ENCODE results near the gene NRL. TPM values are rescaled to one million over a fixed set of nuclear protein-coding genes. Genes with fewer than 3 reads are reported as not detected.

The NRL gene
- total RNA-seq, 1 donor from 2014 or later = 2.0 TPM

DNA sequence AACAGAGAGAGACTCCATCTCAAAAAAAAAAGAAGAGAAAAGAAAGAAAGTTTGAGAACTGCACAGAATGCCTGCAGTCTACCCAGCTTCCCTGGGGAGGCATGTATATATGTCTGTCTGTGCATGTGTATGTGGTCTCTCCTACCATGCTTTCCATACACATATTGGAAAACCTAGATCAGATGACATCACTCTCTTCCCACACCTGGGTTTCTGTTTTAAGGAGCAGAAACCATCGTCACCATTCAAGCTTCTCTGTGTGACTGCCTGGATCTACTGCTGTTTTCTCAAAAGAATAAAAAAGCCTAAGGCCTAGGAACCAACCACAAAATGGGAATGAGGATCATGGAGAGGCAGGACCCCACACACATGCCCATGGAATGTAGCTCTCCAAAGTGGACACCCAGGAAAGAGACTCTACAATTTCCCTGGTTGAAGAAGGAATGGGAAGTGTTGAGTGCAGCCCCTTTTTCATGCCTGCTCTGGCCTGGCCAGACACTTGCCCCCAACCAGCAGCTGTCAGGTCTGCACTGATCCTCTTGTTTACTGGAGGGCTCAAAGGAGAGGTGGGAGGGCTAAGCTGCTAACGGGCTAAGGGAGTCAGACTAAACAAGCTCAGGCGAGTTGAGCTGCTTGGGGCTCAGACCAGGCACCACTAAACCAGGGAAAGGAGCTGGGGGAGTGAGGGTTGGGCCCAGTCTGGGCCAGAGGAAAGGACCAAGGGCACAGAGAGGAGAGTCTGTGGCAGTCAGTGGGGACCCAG lies 28.4 kb downstream of the NRL start:
- H3K4me3 ChIP-seq = no peak overlapping the region
- DNase-seq (no peak), ATAC-seq (no peak)
- TF ChIP-seq, protein P1, sequence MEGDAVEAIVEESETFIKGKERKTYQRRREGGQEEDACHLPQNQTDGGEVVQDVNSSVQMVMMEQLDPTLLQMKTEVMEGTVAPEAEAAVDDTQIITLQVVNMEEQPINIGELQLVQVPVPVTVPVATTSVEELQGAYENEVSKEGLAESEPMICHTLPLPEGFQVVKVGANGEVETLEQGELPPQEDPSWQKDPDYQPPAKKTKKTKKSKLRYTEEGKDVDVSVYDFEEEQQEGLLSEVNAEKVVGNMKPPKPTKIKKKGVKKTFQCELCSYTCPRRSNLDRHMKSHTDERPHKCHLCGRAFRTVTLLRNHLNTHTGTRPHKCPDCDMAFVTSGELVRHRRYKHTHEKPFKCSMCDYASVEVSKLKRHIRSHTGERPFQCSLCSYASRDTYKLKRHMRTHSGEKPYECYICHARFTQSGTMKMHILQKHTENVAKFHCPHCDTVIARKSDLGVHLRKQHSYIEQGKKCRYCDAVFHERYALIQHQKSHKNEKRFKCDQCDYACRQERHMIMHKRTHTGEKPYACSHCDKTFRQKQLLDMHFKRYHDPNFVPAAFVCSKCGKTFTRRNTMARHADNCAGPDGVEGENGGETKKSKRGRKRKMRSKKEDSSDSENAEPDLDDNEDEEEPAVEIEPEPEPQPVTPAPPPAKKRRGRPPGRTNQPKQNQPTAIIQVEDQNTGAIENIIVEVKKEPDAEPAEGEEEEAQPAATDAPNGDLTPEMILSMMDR (IDR thresholded peaks at IDR 0.05) = no peak
- H3K36me3 ChIP-seq = no peaks in the 10 kb centered on the region
- peaks cover 6% of the 10 kb centered on the region for H3K4me1 ChIP-seq
- intact Hi-C loops (cut with DNase I) = no loop called here
- no peak overlapping the region for H3K27ac ChIP-seq
- peaks cover 7% of the 10 kb centered on the region for H3K27me3 ChIP-seq (ENCODE audit: low read depth)
- no peaks in the 10 kb centered on the region for H3K9me3 ChIP-seq

DNA sequence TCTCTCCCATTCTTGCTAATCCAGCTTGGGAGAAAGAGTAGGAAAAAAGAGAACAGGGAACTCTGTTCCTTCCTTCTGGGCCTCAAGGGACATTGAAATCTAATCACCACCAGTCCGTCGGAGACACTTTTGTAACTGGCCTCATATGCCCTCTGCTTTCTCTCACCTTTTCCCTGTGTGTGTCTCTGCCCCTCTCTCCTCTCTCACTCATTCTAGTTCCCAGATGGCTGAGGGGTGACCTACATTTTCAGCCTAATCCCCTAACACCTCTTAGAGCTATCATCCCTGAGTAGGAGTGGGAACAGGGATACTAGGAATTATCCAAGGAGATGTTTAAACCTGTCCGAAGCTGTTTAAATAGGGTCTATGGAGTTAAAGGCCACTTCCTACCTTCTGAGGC lies 29.5 kb downstream of the NRL start:
- peaks cover 14% of the 10 kb centered on the region for H3K4me1 ChIP-seq
- TF ChIP-seq, protein P1 (IDR thresholded peaks at IDR 0.05) = no peak
- H3K36me3 ChIP-seq = no peaks in the 10 kb centered on the region
- intact Hi-C loops (cut with DNase I) = no loop called here
- no peak overlapping the region for H3K4me3 ChIP-seq
- DNase-seq (no peak), ATAC-seq (no peak)
- no peaks in the 10 kb centered on the region for H3K9me3 ChIP-seq
- no peak overlapping the region for H3K27ac ChIP-seq
- peaks cover 16% of the 10 kb centered on the region for H3K27me3 ChIP-seq (ENCODE audit: low read depth)

DNA sequence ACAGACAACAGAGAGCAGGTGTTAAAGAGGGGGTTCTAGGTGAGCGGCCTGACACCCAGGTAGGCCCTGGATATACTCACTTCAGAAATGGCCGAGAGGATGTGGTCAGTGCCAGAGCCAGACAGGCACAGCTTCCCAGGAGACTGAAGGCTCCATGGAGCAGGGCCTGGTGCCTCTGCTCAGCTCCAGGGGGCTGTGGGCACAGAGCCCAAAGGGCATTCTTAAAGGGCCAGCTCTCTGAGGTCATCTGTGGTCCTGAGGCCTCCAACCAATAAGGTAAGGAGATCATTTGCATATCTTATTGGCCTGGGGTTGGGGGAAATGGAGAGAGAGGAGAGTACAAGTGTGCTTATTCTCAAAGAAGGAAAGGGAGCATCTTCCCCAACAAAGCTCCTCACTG lies 30.3 kb downstream of the NRL start:
- Histone ChIP-seq H3K4me1 (peaks cover 14% of the 10 kb centered on the region), H3K36me3 (no peaks in the 10 kb centered on the region), H3K9me3 (no peaks in the 10 kb centered on the region), H3K27me3 (ENCODE audit: low read depth) (peaks cover 23% of the 10 kb centered on the region), H3K27ac (no peak overlapping the region), H3K4me3 (no peak overlapping the region)
- TF ChIP-seq, protein P1 (IDR thresholded peaks at IDR 0.05) = no peak
- intact Hi-C loops (cut with DNase I) = no loop called here
- no peak for ATAC-seq
- peak; percentile 4 for DNase-seq

DNA sequence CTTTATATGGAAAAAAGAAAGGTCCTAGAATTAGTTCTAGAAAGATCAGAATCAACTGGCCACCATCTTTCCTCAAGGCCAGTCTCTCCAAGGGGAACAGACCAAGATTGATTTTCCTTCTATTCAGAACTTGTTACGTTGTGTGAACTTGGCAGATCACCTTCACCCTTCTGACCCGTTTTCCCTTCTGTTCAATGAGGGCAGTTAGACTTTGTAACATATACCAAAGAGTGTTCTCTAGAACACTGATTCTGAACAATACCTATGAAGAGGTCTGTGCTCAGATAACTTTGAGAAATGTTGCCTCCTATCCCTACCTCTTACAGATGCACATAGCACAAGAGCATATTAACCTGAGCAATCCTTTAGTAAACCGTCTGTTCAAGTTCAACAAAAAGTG lies 31.3 kb downstream of the NRL start:
- TF ChIP-seq, protein P1 (IDR thresholded peaks at IDR 0.05) = no peak
- peaks cover 23% of the 10 kb centered on the region for H3K27me3 ChIP-seq (ENCODE audit: low read depth)
- H3K4me1 ChIP-seq = peaks cover 14% of the 10 kb centered on the region
- no peak overlapping the region for H3K4me3 ChIP-seq
- no peak overlapping the region for H3K27ac ChIP-seq
- ATAC-seq = no peak
- intact Hi-C loops (cut with DNase I) = no loop called here
- no peak for DNase-seq
- H3K9me3 ChIP-seq = no peaks in the 10 kb centered on the region
- no peaks in the 10 kb centered on the region for H3K36me3 ChIP-seq

DNA sequence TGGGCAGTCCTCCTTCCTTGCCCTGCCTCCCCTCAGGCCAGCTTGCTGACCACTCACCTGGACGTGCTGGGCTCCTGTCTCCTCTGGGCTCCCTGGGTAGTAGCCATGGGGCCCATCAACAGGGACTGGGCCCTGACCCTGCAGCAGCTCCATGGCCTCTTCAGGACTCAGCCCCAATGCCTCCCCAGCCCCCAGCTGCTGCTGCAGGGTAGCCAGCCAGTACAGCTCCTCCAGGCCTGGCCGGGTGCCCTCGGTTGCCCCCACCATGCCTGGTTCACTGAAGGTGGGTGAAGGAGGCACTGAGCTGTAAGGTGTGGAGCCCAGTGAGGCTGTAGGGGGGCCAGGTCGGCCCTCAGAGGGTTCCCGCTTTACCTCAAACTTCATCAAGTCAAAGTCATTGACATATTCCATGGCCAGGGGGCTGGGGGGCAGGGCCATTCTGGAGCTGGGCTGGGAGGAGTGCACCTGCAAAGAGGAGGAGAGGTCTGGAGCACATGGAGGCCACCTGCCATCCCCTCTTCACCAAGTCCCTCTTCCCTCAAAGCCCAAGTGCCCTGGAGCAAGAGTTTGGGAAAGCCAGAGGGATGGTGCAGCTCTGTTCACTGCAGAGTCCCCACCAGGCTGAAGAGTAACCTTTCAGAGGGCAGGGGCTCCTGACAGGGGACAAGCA lies 32.2 kb downstream of the NRL start:
- TF ChIP-seq, protein P1 (IDR thresholded peaks at IDR 0.05) = no peak
- Histone ChIP-seq H3K27ac (no peak overlapping the region), H3K4me1 (peaks cover 14% of the 10 kb centered on the region), H3K36me3 (no peaks in the 10 kb centered on the region), H3K4me3 (no peak overlapping the region), H3K27me3 (ENCODE audit: low read depth) (peaks cover 23% of the 10 kb centered on the region), H3K9me3 (no peaks in the 10 kb centered on the region)
- DNase-seq = peak; percentile 29
- ATAC-seq = no peak
- intact Hi-C loops (cut with DNase I) = no loop called here

Data from lower lobe of right lung (tissue), 2 donors.